ENCODE data around the gene ZNF14.
"Not testable (repeated sequence)": the region's sequence is repeated elsewhere in the genome, so short reads cannot be mapped to it uniquely, and the experiment has no call there.

Gene ZNF14

GRCh38 chr19:19691683-19692082, 41.2 kb downstream of the ZNF14 start:
- Histone ChIP-seq H3K27ac (ENCODE audit: extremely low read depth, low read depth, low read length) (no peak overlapping the region), H3K4me1 (ENCODE audit: control insufficient read depth, insufficient read depth, low read length) (no peaks in the 10 kb centered on the region), H3K4me3 (ENCODE audit: low read depth, low read length) (no peak overlapping the region), H3K9me3 (ENCODE audit: control insufficient read depth, insufficient read depth, low read depth, low read length) (no peaks in the 10 kb centered on the region), H3K36me3 (ENCODE audit: control insufficient read depth in 2 of 2, insufficient read depth in 1 of 2, low read length in 2 of 2) (no peaks in the 10 kb centered on the region)
- no peak for TF ChIP-seq ZNF175 (tag by site-specific recombination; IDR thresholded peaks at IDR 0.05)
- no peak for TF ChIP-seq ZNF768 (tag by site-specific recombination; IDR thresholded peaks at IDR 0.05)
- POLR2A ChIA-PET, result interaction anchor here (0.6 kb wide), 1 partner anchor 20 kb away, joined by 3 read pairs; no protein-coding TSS in a partner anchor
- CTCF ChIA-PET, result no interaction called here

GRCh38 chr19:19689023-19689422, 43.9 kb downstream of the ZNF14 start:
- H3K9me3 ChIP-seq (ENCODE audit: control insufficient read depth, insufficient read depth, low read depth, low read length); H3K36me3 ChIP-seq (ENCODE audit: control insufficient read depth in 2 of 2, insufficient read depth in 1 of 2, low read length in 2 of 2); H3K4me3 ChIP-seq (ENCODE audit: low read depth, low read length); CTCF ChIA-PET; POLR2A ChIA-PET; H3K27ac ChIP-seq (ENCODE audit: extremely low read depth, low read depth, low read length); H3K4me1 ChIP-seq (ENCODE audit: control insufficient read depth, insufficient read depth, low read length): not testable (repeated sequence)

GRCh38 chr19:19687090-19687489, 45.8 kb downstream of the ZNF14 start:
- H3K27ac ChIP-seq (ENCODE audit: extremely low read depth, low read depth, low read length), result no peak overlapping the region
- ChIA-PET CTCF (no interaction called here), POLR2A (interaction anchor here (1.0 kb wide), 1 partner anchor 18 kb away, joined by 3 read pairs; the partner anchor contains the start of gene ZNF101)
- H3K36me3 ChIP-seq (ENCODE audit: control insufficient read depth in 2 of 2, insufficient read depth in 1 of 2, low read length in 2 of 2), result no peaks in the 10 kb centered on the region; a peak in 1 of 3 replicates
- H3K4me3 ChIP-seq (ENCODE audit: low read depth, low read length), result no peak overlapping the region
- no peaks in the 10 kb centered on the region for H3K4me1 ChIP-seq (ENCODE audit: control insufficient read depth, insufficient read depth, low read length)
- no peaks in the 10 kb centered on the region for H3K9me3 ChIP-seq (ENCODE audit: control insufficient read depth, insufficient read depth, low read depth, low read length)
- TF ChIP-seq KLF1 (tag by site-specific recombination; IDR thresholded peaks at IDR 0.05), result no peak
- TF ChIP-seq ZBTB21 (tag by site-specific recombination; IDR thresholded peaks at IDR 0.05), result no peak
- TF ChIP-seq SCRT1 (tag by site-specific recombination; IDR thresholded peaks at IDR 0.05; ENCODE audit: borderline replicate concordance), result no peak
- no peak for TF ChIP-seq ZNF585B (tag by site-specific recombination; IDR thresholded peaks at IDR 0.05)
- no peak for TF ChIP-seq ZNF341 (tag by site-specific recombination; IDR thresholded peaks at IDR 0.05; ENCODE audit: low read depth)
- TF ChIP-seq ZNF394 (tag by site-specific recombination; IDR thresholded peaks at IDR 0.05; ENCODE audit: borderline replicate concordance), result no peak
- TF ChIP-seq ZNF776 (tag by site-specific recombination; IDR thresholded peaks at IDR 0.05; ENCODE audit: borderline replicate concordance), result no peak
- TF ChIP-seq ZNF645 (tag by site-specific recombination; IDR thresholded peaks at IDR 0.05), result no peak
- no peak for TF ChIP-seq ZNF157 (tag by site-specific recombination; IDR thresholded peaks at IDR 0.05)
- no peak for TF ChIP-seq ZNF248 (tag by site-specific recombination; IDR thresholded peaks at IDR 0.05)
- TF ChIP-seq GFI1B (tag by site-specific recombination; IDR thresholded peaks at IDR 0.05), result no peak
- TF ChIP-seq ZNF518A (tag by site-specific recombination; conservative IDR thresholded peaks at IDR 0.05; ENCODE audit: low read depth), result no peak
- no peak for TF ChIP-seq ZBTB1 (tag by site-specific recombination; IDR thresholded peaks at IDR 0.05)
- TF ChIP-seq ZXDB (tag by site-specific recombination; IDR thresholded peaks at IDR 0.05), result no peak
- TF ChIP-seq KLF16 (tag by site-specific recombination; IDR thresholded peaks at IDR 0.05), result no peak
- no peak for TF ChIP-seq ZNF202 (tag by site-specific recombination; IDR thresholded peaks at IDR 0.05; ENCODE audit: borderline replicate concordance)
- no peak for TF ChIP-seq ZNF654 (tag by site-specific recombination; IDR thresholded peaks at IDR 0.05; ENCODE audit: low read depth)
- no peak for TF ChIP-seq INSM2 (tag by site-specific recombination; IDR thresholded peaks at IDR 0.05)
- no peak for TF ChIP-seq ZNF660 (tag by site-specific recombination; IDR thresholded peaks at IDR 0.05)

All from HEK293 (cell line).